Endothelial cell of umbilical vein (primary cell): ENCODE data around the gene IGSF6. TPM values are rescaled to one million over a fixed set of nuclear protein-coding genes. Genes with fewer than 3 reads are reported as not detected.
"Not testable (repeated sequence)": the region's sequence is repeated elsewhere in the genome, so short reads cannot be mapped to it uniquely, and the experiment has no call there.

ENCODE experiments used
- BruUV-seq: library from RNA; stranded (reverse); fragments of 400-500 nt; replicated peaks from 2 replicates; lab custom pipeline; 2021; lab: Mats Ljungman, UMichigan
- CTCF ChIA-PET: fragments of 300-600, 350-600 bp; sonication (Branson Sonifier 250); formaldehyde crosslinking; loops from one replicate; lab custom pipeline; 2021; ENCODE audit warnings: antibody characterized with exemption, inconsistent platforms; lab: Charles Lee
- POLR2A ChIA-PET: fragments of 300-600, 350-600 bp; sonication (Branson Sonifier 250); formaldehyde crosslinking; loops from one replicate; lab custom pipeline; 2021; ENCODE audit warnings: antibody characterized with exemption, inconsistent platforms; lab: Charles Lee
- DNase-seq: peaks from one replicate; pipeline ENCODE4 v3.0.0-alpha.2; 2011; ENCODE audit warnings: low read depth, low spot score
- FAIRE-seq: peaks from 2 replicates; lab custom pipeline; 2011; peaks lifted over from hg19 to GRCh38; lab: Jason Lieb, UNC
- H2AFZ ChIP-seq: 2 replicates; pipeline ENCODE4 v1.6.0; 2012; ENCODE audit warnings: low read depth, low read length, control low read depth, inconsistent platforms
- H3K27ac ChIP-seq: 2 replicates; pipeline ENCODE4 v1.5.1; 2011; ENCODE audit warnings: low read depth, mild to moderate bottlenecking, control low read depth, low read length, moderate library complexity; ENCODE audit not compliant: insufficient read depth
- H3K27me3 ChIP-seq, 2 experiments: 2 replicates each; pipeline versions ENCODE4 v1.6.0 to v1.6.1; 2011; ENCODE audit warnings: low read length in 2 of 2, mixed read lengths in 1 of 2; ENCODE audit not compliant: control insufficient read depth in 2 of 2, insufficient read depth in 2 of 2
- H3K36me3 ChIP-seq, 2 experiments: 2 replicates in 1 of 2; 3 replicates in 1 of 2; pipeline ENCODE4 v1.5.1; 2011; ENCODE audit warnings: low read length in 2 of 2, mild to moderate bottlenecking in 1 of 2, moderate library complexity in 1 of 2; ENCODE audit not compliant: control insufficient read depth in 2 of 2, insufficient read depth in 2 of 2; ENCODE audit errors: extremely low read depth in 1 of 2
- H3K4me1 ChIP-seq: 3 replicates; pipeline ENCODE4 v1.5.1; 2011; ENCODE audit warnings: mild to moderate bottlenecking, low read length; ENCODE audit not compliant: control insufficient read depth, insufficient read depth; ENCODE audit errors: extremely low read depth
- H3K4me2 ChIP-seq: 2 replicates; pipeline ENCODE4 v1.6.1; 2011; ENCODE audit warnings: low read length, control low read depth, mixed read lengths; ENCODE audit not compliant: insufficient read depth
- H3K4me3 ChIP-seq, 3 experiments: fragments of 200-600 bp in 1 of 3; sonication (generic), shearing (Covaris generic) in 1 of 3; replicated peaks in 1 of 3; 2 replicates each; pipeline ENCODE4 v1.5.1; 2011 to 2016; ENCODE audit warnings: control low read depth in 3 of 3, low read length in 3 of 3, mild to moderate bottlenecking in 2 of 3, inconsistent platforms in 1 of 3, low read depth in 1 of 3, moderate library complexity in 1 of 3; ENCODE audit not compliant: insufficient read depth in 1 of 3
- H3K79me2 ChIP-seq: 2 replicates; pipeline ENCODE4 v1.6.0; 2012; ENCODE audit warnings: low read length, inconsistent platforms; ENCODE audit not compliant: control insufficient read depth, insufficient read depth
- H3K9ac ChIP-seq: replicated peaks from 2 replicates; pipeline ENCODE3; 2011; ENCODE audit warnings: low read length, control low read depth; ENCODE audit not compliant: insufficient read depth; ENCODE audit errors: extremely low read depth
- H3K9me1 ChIP-seq: replicated peaks from 3 replicates; pipeline ENCODE4 v1.6.0; 2011; ENCODE audit warnings: mild to moderate bottlenecking, low read length; ENCODE audit not compliant: control insufficient read depth, insufficient read depth; ENCODE audit errors: extremely low read depth
- H3K9me3 ChIP-seq: replicated peaks from 2 replicates; pipeline ENCODE4 v1.5.1; 2012; ENCODE audit warnings: low read length, inconsistent platforms; ENCODE audit not compliant: control insufficient read depth, insufficient read depth
- H4K20me1 ChIP-seq: replicated peaks from 2 replicates; pipeline ENCODE3; 2011; ENCODE audit warnings: mild to moderate bottlenecking, low read length; ENCODE audit not compliant: control insufficient read depth, insufficient read depth; ENCODE audit errors: extremely low read depth
- CTCF ChIP-seq, 2 donors: IDR thresholded peaks; 1 replicate in 1 of 2; 2 replicates in 1 of 2; pipeline ENCODE4 v1.5.1; 2011; ENCODE audit warnings: low read length in 2 of 2, mild to moderate bottlenecking in 2 of 2, moderate library complexity in 2 of 2, control low read depth in 1 of 2, inconsistent platforms in 1 of 2, low read depth in 1 of 2; ENCODE audit not compliant: insufficient read depth in 1 of 2; ENCODE audit errors: extremely low read depth in 1 of 2
- EZH2 ChIP-seq: IDR thresholded peaks from 2 replicates; pipeline ENCODE4 v1.6.1; 2012; ENCODE audit warnings: borderline replicate concordance, low read depth, mild to moderate bottlenecking, moderate library complexity, low read length, inconsistent platforms; ENCODE audit not compliant: severe bottlenecking
- FOS ChIP-seq: IDR thresholded peaks from 2 replicates; pipeline ENCODE4 v1.6.1; 2011; ENCODE audit warnings: mild to moderate bottlenecking, low read length, moderate library complexity, borderline replicate concordance; ENCODE audit not compliant: insufficient read depth
- GATA2 ChIP-seq: IDR thresholded peaks from 2 replicates; pipeline ENCODE4 v1.7.0; 2011; ENCODE audit warnings: low read depth, mild to moderate bottlenecking, moderate library complexity, mixed read lengths, low read length; ENCODE audit not compliant: insufficient read length, insufficient read depth
- JUN ChIP-seq: IDR thresholded peaks from 2 replicates; pipeline ENCODE4 v1.6.1; 2011; ENCODE audit warnings: borderline replicate concordance, low read depth; ENCODE audit not compliant: insufficient read length, insufficient read depth
- MAX ChIP-seq: IDR thresholded peaks from 2 replicates; pipeline ENCODE4 v1.6.1; 2011; ENCODE audit not compliant: insufficient read depth, insufficient read length
- MYC ChIP-seq: IDR thresholded peaks from one replicate; pipeline ENCODE4 v1.6.1; 2011; ENCODE audit warnings: mild to moderate bottlenecking, low read depth, low read length
- POLR2A ChIP-seq: IDR thresholded peaks from 2 replicates; pipeline ENCODE4 v1.6.1; 2012; ENCODE audit warnings: low read depth, mild to moderate bottlenecking, control low read depth, low read length
- POLR2AphosphoS5 ChIP-seq: IDR thresholded peaks from 2 replicates; pipeline ENCODE4 v1.6.1; 2012; ENCODE audit warnings: low read depth, mild to moderate bottlenecking, control low read depth, low read length, moderate library complexity; ENCODE audit not compliant: insufficient read depth
- dilution Hi-C: fragments of 300-500 bp; cut with MboI; formaldehyde crosslinking; loops from one replicate; pipeline ENCODE4 v1.15.0; 2019; ENCODE audit warnings: low sequenced_read_pairs; ENCODE audit not compliant: extremely low pct_ligation_motif_present
- intact Hi-C: fragments of 100-400 bp; cut with micrococcal nuclease; formaldehyde crosslinking; loops from one replicate; pipeline ENCODE4 v1.10.0; 2022
- polyA plus RNA-seq, 4 experiments: library from polyadenylated mRNA; depleted of rRNA in 3 of 4; stranded (reverse) in 3 of 4; unstranded in 1 of 4; fragments of >200 nt; gene quantifications; 2 replicates each; pipeline versions ENCODE4 v1.2.1 to v1.2.3, GENCODE V29; 2011 to 2012; ENCODE audit warnings: missing spikeins in 1 of 4
- total RNA-seq: library from RNA; stranded (reverse); gene quantifications from 2 replicates; pipeline ENCODE4 v1.2.3, GENCODE V29; 2021

The IGSF6 gene
- total and polyA plus RNA-seq, 2 donors (not counting 3 experiments of a cell fraction or from before 2014, with no cell fraction given) = not detected

GRCh38 chr16:21608639-21609328 is 43.6 kb downstream of the IGSF6 start:
- Histone ChIP-seq H3K4me3 (no peak overlapping the region), H3K27me3 (no peaks in the 10 kb centered on the region), H3K79me2 (peaks cover 97% of the 10 kb centered on the region), H3K4me2 (no peak overlapping the region), H4K20me1 (peaks cover 10% of the 10 kb centered on the region), H3K4me1 (no peaks in the 10 kb centered on the region), H3K27ac (no peak overlapping the region), H3K9me3 (no peaks in the 10 kb centered on the region), H3K36me3 (no peaks in the 10 kb centered on the region), H3K9ac (no peak overlapping the region), H2AFZ (no peak overlapping the region), H3K9me1 (no peaks in the 10 kb centered on the region)
- ChIA-PET CTCF (interaction anchor here (0.6 to 2.1 kb wide), 2 partner anchors 8 to 48 kb away, joined by 3 to 7 read pairs; no protein-coding TSS in a partner anchor), POLR2A (no interaction called here)
- DNase-seq (no peak), FAIRE-seq (no peak)
- dilution Hi-C loops = no loop called here
- no TSS peak for BruUV-seq
- intact Hi-C loops = no loop called here
- TF ChIP-seq JUN (no peak), CTCF (IDR thresholded peaks at IDR 0.05; ENCODE audit: extremely low read depth in 1 of 2, insufficient read depth in 1 of 2, low read depth in 1 of 2, low read length in 2 of 2) (no peak), EZH2 (no peak), FOS (no peak), POLR2A (no peak), MAX (no peak), MYC (no peak), POLR2AphosphoS5 (no peak), GATA2 (no peak)

GRCh38 chr16:21605848-21606247 is 46.6 kb downstream of the IGSF6 start:
- H2AFZ ChIP-seq, dilution Hi-C loops, H3K4me3 ChIP-seq, H3K36me3 ChIP-seq, H3K27me3 ChIP-seq, H3K9me1 ChIP-seq, H3K27ac ChIP-seq, H3K4me2 ChIP-seq, H4K20me1 ChIP-seq, intact Hi-C loops, H3K9me3 ChIP-seq, POLR2A ChIA-PET, H3K9ac ChIP-seq, DNase-seq, FAIRE-seq, BruUV-seq: not testable (repeated sequence)
- CTCF ChIA-PET = interaction anchor here (1.5 kb wide), 1 partner anchor 56 kb away, joined by 3 read pairs; no protein-coding TSS in a partner anchor
- Histone ChIP-seq H3K4me1 (peaks cover 10% of the 10 kb centered on the region), H3K79me2 (peaks cover 97% of the 10 kb centered on the region)
